K562 (cell line): Measurements from ENCODE around the gene KPNA1. TPM values are rescaled to one million over a fixed set of nuclear protein-coding genes. Genes with fewer than 3 reads are reported as not detected.
A peak's percentile ranks its signal among the peaks of the same experiment; 100 is the strongest.

Source experiments
- ARID1B ChIP-seq: fragments of 450-650 bp; IDR thresholded peaks from 2 replicates; pipeline ENCODE4 v1.6.1; 2016; ENCODE audit warnings: antibody characterized with exemption, mild to moderate bottlenecking, inconsistent platforms
- BCLAF1 ChIP-seq, 2 experiments: fragments of 450-650 bp in 1 of 2; IDR thresholded peaks; 2 replicates each; pipeline ENCODE4 v1.6.1; 2011 to 2017; ENCODE audit warnings: low read depth in 2 of 2, antibody characterized with exemption in 1 of 2, borderline replicate concordance in 1 of 2, low read length in 1 of 2, mild to moderate bottlenecking in 1 of 2, mixed read lengths in 1 of 2; ENCODE audit not compliant: control insufficient read depth in 1 of 2
- CREBBP ChIP-seq: IDR thresholded peaks from one replicate; pipeline ENCODE4 v1.6.1; 2012; ENCODE audit warnings: low read depth, mild to moderate bottlenecking, control low read depth, inconsistent platforms, low read length
- EHMT2 ChIP-seq: fragments of 450-650 bp; IDR thresholded peaks from 2 replicates; pipeline ENCODE4 v1.6.1; 2018; ENCODE audit warnings: antibody characterized with exemption
- FOXJ2 ChIP-seq: fragments of 200-800 bp; sonication (Bioruptor generic); IDR thresholded peaks from 2 replicates; pipeline ENCODE4 v1.6.1; 2016; ENCODE audit warnings: missing genetic modification characterization, missing compliant biosample characterization
- HDAC2 ChIP-seq: fragments of 450-650 bp; IDR thresholded peaks from 2 replicates; pipeline ENCODE4 v1.6.1; 2016; ENCODE audit warnings: mild to moderate bottlenecking
- HLTF ChIP-seq: fragments of 450-650 bp; IDR thresholded peaks from 2 replicates; pipeline ENCODE4 v1.6.1; 2016
- ILF3 ChIP-seq: fragments of 450-650 bp; IDR thresholded peaks from 2 replicates; pipeline ENCODE4 v1.6.1; 2018; ENCODE audit warnings: antibody characterized with exemption, mild to moderate bottlenecking, moderate library complexity, borderline replicate concordance
- ILK ChIP-seq: fragments of 450-650 bp; IDR thresholded peaks from 2 replicates; pipeline ENCODE4 v1.6.1; 2016; ENCODE audit warnings: missing genetic modification characterization, low read depth, mild to moderate bottlenecking, missing compliant biosample characterization, moderate library complexity, borderline replicate concordance
- MAX ChIP-seq: sonication (generic); formaldehyde crosslinking; IDR thresholded peaks from 2 replicates; pipeline ENCODE4 v1.9.0; 2022; ENCODE audit warnings: mild to moderate bottlenecking, missing genetic modification reagents
- MYBL2 ChIP-seq, 2 experiments: fragments of 450-650 bp in 1 of 2; sonication (generic) in 1 of 2; formaldehyde crosslinking in 1 of 2; IDR thresholded peaks; 2 replicates each; pipeline versions ENCODE4 v1.6.1 to v1.8.1; 2017 to 2022; ENCODE audit warnings: borderline replicate concordance in 1 of 2, inconsistent platforms in 1 of 2, low read depth in 1 of 2, mild to moderate bottlenecking in 1 of 2, missing genetic modification reagents in 1 of 2, moderate library complexity in 1 of 2
- PBX2 ChIP-seq, 2 experiments: IDR thresholded peaks in 1 of 2; conservative IDR thresholded peaks in 1 of 2; 2 replicates each; pipeline ENCODE4 v1.6.1; 2016; ENCODE audit warnings: low read depth in 2 of 2, mild to moderate bottlenecking in 1 of 2, missing compliant biosample characterization in 1 of 2, missing genetic modification characterization in 1 of 2, moderate library complexity in 1 of 2
- SMARCA4 ChIP-seq: fragments of 450-650 bp; IDR thresholded peaks from 2 replicates; pipeline ENCODE4 v1.6.1; 2016
- SNIP1 ChIP-seq: fragments of 450-650 bp; IDR thresholded peaks from 2 replicates; pipeline ENCODE4 v1.7.1; 2017; ENCODE audit warnings: low read depth, mild to moderate bottlenecking
- SPI1 ChIP-seq: IDR thresholded peaks from 2 replicates; pipeline ENCODE4 v1.6.1; 2011; ENCODE audit warnings: low read depth, low read length, control low read depth, borderline replicate concordance
- ZNF197 ChIP-seq: fragments of 200-800 bp; sonication (Bioruptor generic); IDR thresholded peaks from 2 replicates; pipeline ENCODE4 v1.6.1; 2016; ENCODE audit warnings: low read depth, missing genetic modification characterization, missing compliant biosample characterization
- ZNF354B ChIP-seq: fragments of 250-450 bp; sonication (Bioruptor Pico); IDR thresholded peaks from 2 replicates; pipeline ENCODE4 v1.4.0; 2020
- ZNF398 ChIP-seq: fragments of 250-450 bp; sonication (Bioruptor Pico); IDR thresholded peaks from 2 replicates; pipeline ENCODE4 v1.8.0; 2021; ENCODE audit warnings: moderate library complexity, mild to moderate bottlenecking, inconsistent platforms
- ZNF696 ChIP-seq: fragments of 250-450 bp; sonication (Bioruptor Pico); conservative IDR thresholded peaks from 2 replicates; pipeline ENCODE4 v1.4.0; 2020; ENCODE audit warnings: mild to moderate bottlenecking, moderate library complexity
- ZNF79 ChIP-seq: fragments of 250-450 bp; sonication (Bioruptor Pico); IDR thresholded peaks from 2 replicates; pipeline ENCODE4 v1.4.0; 2020; ENCODE audit warnings: low read depth, mild to moderate bottlenecking, moderate library complexity
- polyA plus RNA-seq, 8 experiments: library from polyadenylated mRNA; depleted of rRNA in 4 of 8; stranded (reverse) in 5 of 8; unstranded in 3 of 8; fragments of >200 nt; fragmentation: Nextera tagmentation in 2 of 8; fragmentation: Illumina TruSeq in 1 of 8; extraction: Ambion mirVana in 2 of 8; extraction: Trizol in 1 of 8; gene quantifications; 2 replicates each; pipeline versions ENCODE4 v1.2.1 to v1.2.3, GENCODE V29; 2011 to 2014; ENCODE audit warnings: inconsistent platforms in 1 of 8, missing spikeins in 1 of 8
- total RNA-seq, 7 experiments: library from RNA; depleted of rRNA in 6 of 7; stranded (reverse); fragments of >200 nt in 6 of 7; fragmentation: Illumina TruSeq in 2 of 7; extraction: Trizol in 2 of 7; gene quantifications; 2 replicates each; pipeline versions ENCODE4 v1.2.1 to v1.2.3, GENCODE V29; 2011 to 2021; ENCODE audit warnings: low replicate concordance in 1 of 7

Gene KPNA1
- total and polyA plus RNA-seq, 9 of the 15 experiments (the other 6 are each of a cell fraction or from before 2014, with no cell fraction given): 9.3 to 53.8 (median 33.5) TPM

- TF ChIP-seq HLTF (no peak), ARID1B (no peak), MYBL2 (IDR thresholded peaks at IDR 0.05; ENCODE audit: low read depth) (no peak), MYBL2 (CRISPR knock-in tag; IDR thresholded peaks at IDR 0.05; ENCODE audit: borderline replicate concordance) (no peak), CREBBP (no peak), ZNF354B (no peak), ILK (tag) (no peak), HDAC2 (no peak), ZNF79 (CRISPR knock-in tag) (no peak), BCLAF1 (IDR thresholded peaks at IDR 0.05; ENCODE audit: borderline replicate concordance in 1 of 2, control insufficient read depth in 1 of 2, low read depth in 2 of 2, low read length in 1 of 2) (no peak), SMARCA4 (0 out of 2 replicates have a peak, but pooled peaks have one; percentile 15), ILF3 (no peak), FOXJ2 (tag) (no peak), ZNF696 (CRISPR knock-in tag) (no peak), SNIP1 (no peak), ZNF197 (CRISPR knock-in tag) (no peak), MAX (CRISPR knock-in tag) (peak; percentile 35; the same call in 1 of the 2 replicates), PBX2 (CRISPR knock-in tag; IDR thresholded peaks at IDR 0.05; ENCODE audit: low read depth) (no peak), PBX2 (tag; conservative IDR thresholded peaks at IDR 0.05; ENCODE audit: low read depth) (no peak), SPI1 (no peak), EHMT2 (no peak), ZNF398 (CRISPR knock-in tag) (no peak)
Observed at GRCh38 chr3:122513386-122514122, 1.2 kb downstream of the KPNA1 start (continued).
